Activated CD4-positive, alpha-beta T cell treated with anti-CD3 and anti-CD28 coated beads, Interleukin-2, amount 10 ng/mL, durations not matched to agents 7 days and 5 days (primary cell): Measurements from ENCODE around the gene CES2. TPM values are rescaled to one million over a fixed set of nuclear protein-coding genes. Genes with fewer than 3 reads are reported as not detected.
A peak's percentile ranks its signal among the peaks of the same experiment; 100 is the strongest.

ENCODE experiments used
- CTCF ChIA-PET: fragments of 350-600 bp; sonication (Branson Sonifier 250); formaldehyde crosslinking; loops from one replicate; lab custom pipeline; 2021; ENCODE audit warnings: antibody characterized with exemption; lab: Charles Lee
- POLR2A ChIA-PET: fragments of 350-600 bp; sonication (Branson Sonifier 250); formaldehyde crosslinking; loops from one replicate; lab custom pipeline; 2021; ENCODE audit warnings: antibody characterized with exemption; lab: Charles Lee
- DNase-seq: peaks from one replicate; pipeline ENCODE4 v3.0.0-alpha.2; 2020
- H3K27ac Mint-ChIP-seq: one replicate; pipeline ENCODE4 v1.8.0; 2021; ENCODE audit warnings: mild to moderate bottlenecking, moderate library complexity, mixed read lengths
- H3K27me3 Mint-ChIP-seq: one replicate; pipeline ENCODE4 v1.8.0; 2021; ENCODE audit warnings: mixed read lengths
- H3K36me3 Mint-ChIP-seq: one replicate; pipeline ENCODE4 v1.8.0; 2021; ENCODE audit warnings: low read depth, mixed read lengths
- H3K4me1 Mint-ChIP-seq: one replicate; pipeline ENCODE4 v1.8.0; 2021; ENCODE audit warnings: mixed read lengths
- H3K4me3 Mint-ChIP-seq: one replicate; pipeline ENCODE4 v1.8.0; 2021; ENCODE audit warnings: mild to moderate bottlenecking, moderate library complexity, mixed read lengths
- H3K9me3 Mint-ChIP-seq: one replicate; pipeline ENCODE4 v1.8.0; 2021; ENCODE audit warnings: mixed read lengths
- total RNA-seq, 2 experiments: library from RNA; stranded (reverse); gene quantifications; one replicate each; pipeline ENCODE4 v1.2.3, GENCODE V29; 2021

The CES2 gene
- total RNA-seq, 2 experiments from 2014 or later, result 31.5 to 34.9 TPM

- POLR2A ChIA-PET, result no interaction called here
- Mint-ChIP-seq H3K27ac (no peak overlapping the region), H3K4me1 (peaks cover 23% of the 10 kb centered on the region), H3K4me3 (no peak overlapping the region), H3K36me3 (no peaks in the 10 kb centered on the region), H3K27me3 (peaks cover 39% of the 10 kb centered on the region), H3K9me3 (no peaks in the 10 kb centered on the region)
- CTCF ChIA-PET, result interaction anchor here (0.6 to 2.6 kb wide), 4 partner anchors 18 to 261 kb away, joined by 3 to 7 read pairs (median 4); partner anchors contain the start of gene NAE1
- no peak for DNase-seq
Measured at GRCh38 chr16:66923866-66924265, 11.4 kb upstream of the CES2 start.

DNA sequence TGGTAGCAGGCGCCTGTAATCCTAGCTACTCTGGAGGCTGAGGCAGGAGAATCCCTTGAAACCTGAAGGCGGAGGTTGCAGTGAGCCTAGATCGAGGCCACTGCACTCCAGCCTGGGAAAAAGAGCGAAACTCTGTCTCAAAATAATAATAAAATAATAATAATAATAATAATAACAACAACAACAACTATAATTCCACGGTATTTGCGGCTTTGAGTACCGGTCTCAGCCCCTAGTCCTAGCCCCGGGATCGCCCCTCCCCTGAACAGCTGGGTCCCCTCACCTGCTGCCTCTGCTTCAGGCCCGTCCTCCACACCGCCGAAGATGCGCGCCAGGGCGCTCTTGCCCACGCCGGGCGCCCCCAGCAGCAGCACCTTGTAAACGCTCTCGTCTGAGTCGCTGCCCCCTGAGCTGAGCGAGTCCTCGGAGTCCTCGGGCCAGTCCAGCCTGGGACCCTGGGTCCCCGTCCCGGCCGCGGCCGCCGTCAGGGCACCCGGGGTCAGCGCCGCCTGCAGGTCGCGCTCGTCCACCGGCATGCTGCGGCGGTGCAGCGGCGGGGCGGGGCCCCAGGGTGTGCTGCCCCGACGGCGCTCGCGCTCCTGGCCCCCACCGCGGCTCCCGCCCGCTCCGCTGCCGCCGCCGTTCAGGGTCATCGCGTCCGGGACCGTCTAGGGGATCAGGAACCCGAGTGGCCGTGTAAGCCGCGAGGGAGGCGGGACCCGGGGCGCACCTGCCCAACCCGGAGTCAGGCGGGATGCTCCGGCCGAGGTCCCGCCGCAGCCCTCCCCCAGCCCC is 10.6 kb upstream of the CES2 start:
- POLR2A ChIA-PET, result no interaction called here
- Mint-ChIP-seq H3K4me1 (peaks cover 23% of the 10 kb centered on the region), H3K27ac (no peak overlapping the region), H3K27me3 (peaks cover 36% of the 10 kb centered on the region), H3K36me3 (no peaks in the 10 kb centered on the region), H3K9me3 (no peaks in the 10 kb centered on the region), H3K4me3 (no peak overlapping the region)
- CTCF ChIA-PET, result interaction anchor here (0.6 to 2.6 kb wide), 6 partner anchors 14 to 94 kb away, joined by 3 to 7 read pairs (median 4); partner anchors contain the start of gene NAE1
- DNase-seq, result peak; percentile 35

DNA sequence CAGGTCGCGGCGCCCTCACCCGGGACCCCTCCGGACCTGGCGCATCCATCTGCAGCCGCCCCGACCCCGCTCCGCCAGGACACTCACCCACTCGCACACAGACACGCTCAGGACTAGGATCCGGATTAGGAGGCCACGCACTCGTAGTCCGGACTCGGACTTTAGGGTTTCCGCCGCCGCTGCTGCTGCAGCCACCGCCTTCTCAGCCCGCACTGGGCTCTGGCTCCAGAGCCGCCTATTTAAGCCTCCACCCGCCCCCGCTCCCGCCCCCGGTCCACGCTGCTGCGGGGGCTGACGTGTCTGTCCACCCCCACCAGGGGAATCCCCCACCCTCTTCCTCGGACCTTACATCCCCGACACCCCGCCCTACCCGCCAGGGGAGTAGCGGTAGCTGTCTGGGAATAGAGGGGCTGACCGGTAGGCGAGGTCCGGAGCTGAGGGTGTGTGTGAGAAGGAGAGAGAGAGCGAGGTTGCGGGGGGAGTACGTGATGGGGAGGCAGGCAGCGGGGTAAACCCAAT is 9.9 kb upstream of the CES2 start, which contains the start of gene RRAD:
TSS of gene RRAD (minus strand) at position 214 of the 519 bp plus-strand sequence. CDS start 356 bp downstream, outside the sequence.
- Mint-ChIP-seq H3K4me1 (peaks cover 23% of the 10 kb centered on the region), H3K4me3 (peak within 1 kb of the TSS; percentile 43), H3K9me3 (no peaks in the 10 kb centered on the region), H3K27me3 (peaks cover 36% of the 10 kb centered on the region), H3K36me3 (no peaks in the 10 kb centered on the region), H3K27ac (no peak within 1 kb of the TSS)
- DNase-seq, result no peak
- POLR2A ChIA-PET, result no interaction called here
- CTCF ChIA-PET, result interaction anchor here (0.7 to 2.6 kb wide), 12 partner anchors 8 to 355 kb away, joined by 3 to 8 read pairs (median 3); partner anchors contain the start of genes CIAO2B and NAE1

DNA sequence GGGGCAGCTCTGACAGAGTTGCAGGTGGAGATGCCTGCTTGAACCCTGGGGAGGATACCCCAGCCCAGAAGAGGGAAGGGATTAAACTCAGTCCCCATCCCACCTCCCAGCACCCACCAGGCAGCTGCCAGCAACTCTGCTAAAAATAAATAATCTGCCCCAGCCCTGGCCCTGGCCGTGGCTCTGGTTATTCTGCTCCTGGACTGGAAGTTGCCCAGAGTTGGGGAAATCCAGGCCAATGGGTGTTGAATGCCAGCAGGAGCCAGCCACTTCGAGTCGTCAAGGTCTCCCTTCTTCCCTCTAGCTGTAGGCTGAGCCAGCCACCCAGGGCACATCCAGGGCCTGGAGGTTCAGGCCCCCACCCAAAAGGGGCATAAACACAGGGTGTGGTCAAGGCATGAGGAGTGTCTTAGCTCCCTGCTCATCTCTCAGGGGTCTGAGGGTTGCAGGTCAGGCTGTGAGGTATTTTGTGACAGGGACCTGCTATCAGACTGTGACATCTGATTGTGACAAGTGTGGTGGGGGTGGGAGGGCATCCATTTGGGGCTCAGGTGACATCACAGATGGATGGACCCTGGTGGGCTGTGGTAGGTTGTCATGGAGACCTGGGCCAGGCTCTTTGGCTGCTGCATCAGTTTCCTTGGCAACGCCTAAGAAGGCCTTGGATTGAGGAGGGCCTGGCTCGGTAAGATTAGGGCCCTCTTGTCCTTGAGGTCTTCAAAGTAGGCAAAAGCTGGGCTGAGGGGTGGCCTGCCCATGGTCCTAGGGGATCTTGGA is 9.0 kb upstream of the CES2 start:
- peaks cover 23% of the 10 kb centered on the region for H3K4me1 Mint-ChIP-seq
- no peak for DNase-seq
- no peak overlapping the region for H3K27ac Mint-ChIP-seq
- H3K4me3 Mint-ChIP-seq, result no peak overlapping the region
- H3K27me3 Mint-ChIP-seq, result peaks cover 31% of the 10 kb centered on the region
- CTCF ChIA-PET, result interaction anchor here (0.7 to 2.6 kb wide), 15 partner anchors 7 to 354 kb away, joined by 3 to 9 read pairs (median 3); partner anchors contain the start of genes CIAO2B and NAE1
- POLR2A ChIA-PET, result no interaction called here
- peaks cover under 1% of the 10 kb centered on the region for H3K36me3 Mint-ChIP-seq
- H3K9me3 Mint-ChIP-seq, result no peaks in the 10 kb centered on the region

GRCh38 chr16:66926961-66927436 is 8.3 kb upstream of the CES2 start:
- no peak overlapping the region for H3K27ac Mint-ChIP-seq
- CTCF ChIA-PET, result interaction anchor here (0.7 to 2.5 kb wide), 7 partner anchors 19 to 96 kb away, joined by 3 to 9 read pairs (median 3); partner anchors contain the start of gene NAE1
- H3K27me3 Mint-ChIP-seq, result peaks cover 30% of the 10 kb centered on the region
- no peak overlapping the region for H3K4me3 Mint-ChIP-seq
- H3K4me1 Mint-ChIP-seq, result peaks cover 27% of the 10 kb centered on the region
- POLR2A ChIA-PET, result no interaction called here
- no peak for DNase-seq
- H3K9me3 Mint-ChIP-seq, result no peaks in the 10 kb centered on the region
- peaks cover 6% of the 10 kb centered on the region for H3K36me3 Mint-ChIP-seq

DNA sequence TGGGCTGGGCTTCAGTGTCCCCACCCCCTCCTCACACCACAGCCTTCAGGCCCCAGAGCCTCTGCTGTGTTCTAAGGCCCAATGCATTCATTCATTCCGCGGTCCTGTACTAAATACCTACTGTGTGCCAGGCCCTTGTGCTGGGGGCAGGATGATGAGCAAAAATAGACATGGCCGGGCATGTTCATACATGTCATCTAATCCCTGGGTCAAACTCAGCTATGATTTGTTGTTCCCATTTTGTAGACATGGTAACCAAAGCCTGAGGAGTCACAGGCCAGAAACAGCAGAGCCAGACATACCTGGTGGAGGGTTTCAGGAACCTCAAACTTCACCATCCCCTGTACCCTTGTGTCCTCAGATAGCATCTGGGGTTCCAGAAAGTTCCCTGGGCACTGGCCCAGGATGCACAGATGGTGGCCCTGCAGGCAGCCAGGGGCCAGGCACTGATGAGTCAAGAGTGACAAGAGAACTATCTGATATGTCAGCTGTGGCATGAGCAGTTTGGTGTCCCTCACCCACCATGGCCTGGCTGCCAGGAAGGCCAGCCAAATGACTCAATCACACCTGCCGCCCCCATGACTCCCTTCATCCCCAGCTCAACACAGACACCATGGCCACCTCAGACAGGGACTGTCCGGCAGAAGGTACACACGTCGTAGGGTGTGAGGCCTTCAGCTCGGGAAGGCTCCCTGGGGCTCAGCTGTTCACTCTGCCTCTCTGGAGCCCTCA is 7.2 kb upstream of the CES2 start:
- Mint-ChIP-seq H3K4me3 (no peak overlapping the region), H3K4me1 (peaks cover 38% of the 10 kb centered on the region), H3K36me3 (peaks cover 13% of the 10 kb centered on the region), H3K27me3 (peaks cover 28% of the 10 kb centered on the region), H3K27ac (peak overlapping the region; percentile 34), H3K9me3 (no peaks in the 10 kb centered on the region)
- ChIA-PET CTCF (interaction anchor here (0.5 to 2.5 kb wide), 19 partner anchors 9 to 333 kb away, joined by 3 to 12 read pairs (median 4); partner anchors contain the start of genes CDH16, NAE1 and PDP2), POLR2A (no interaction called here)
- no peak for DNase-seq

GRCh38 chr16:66928702-66929388 is 6.5 kb upstream of the CES2 start:
- H3K4me3 Mint-ChIP-seq, result no peak overlapping the region
- H3K27me3 Mint-ChIP-seq, result peaks cover 20% of the 10 kb centered on the region
- H3K27ac Mint-ChIP-seq, result no peak overlapping the region
- peak; percentile 45 for DNase-seq
- ChIA-PET CTCF (interaction anchor here (0.5 to 2.5 kb wide), 19 partner anchors 10 to 332 kb away, joined by 3 to 12 read pairs (median 4); partner anchors contain the start of genes CDH16, NAE1 and PDP2), POLR2A (no interaction called here)
- peaks cover 43% of the 10 kb centered on the region for H3K4me1 Mint-ChIP-seq
- H3K9me3 Mint-ChIP-seq, result no peaks in the 10 kb centered on the region
- peaks cover 20% of the 10 kb centered on the region for H3K36me3 Mint-ChIP-seq

DNA sequence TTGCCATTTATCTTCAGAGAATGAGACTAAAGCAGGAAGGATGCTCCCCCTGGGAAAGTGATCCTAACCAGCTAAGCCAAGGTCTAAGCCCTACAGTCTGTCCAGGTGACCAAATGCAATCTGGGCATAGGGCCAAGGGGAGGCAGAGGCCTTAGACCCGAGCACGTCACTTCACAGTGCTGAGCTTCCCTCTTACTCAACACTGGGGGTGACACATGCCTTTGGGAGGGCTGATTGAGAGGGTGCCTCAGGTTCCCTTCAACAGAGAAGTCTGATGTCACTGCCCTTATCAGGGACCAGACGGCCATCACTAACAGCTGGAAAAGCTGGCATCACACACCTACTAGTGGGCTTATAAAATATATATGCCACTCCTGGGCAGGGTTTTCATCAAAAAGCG is 5.1 kb upstream of the CES2 start:
- Mint-ChIP-seq H3K36me3 (peaks cover 23% of the 10 kb centered on the region), H3K9me3 (no peaks in the 10 kb centered on the region), H3K4me3 (no peak overlapping the region), H3K27me3 (peaks cover 11% of the 10 kb centered on the region), H3K27ac (no peak overlapping the region), H3K4me1 (peaks cover 48% of the 10 kb centered on the region)
- no peak for DNase-seq
- POLR2A ChIA-PET, result no interaction called here
- CTCF ChIA-PET, result interaction anchor here (2.4 to 2.8 kb wide), 2 partner anchors 35 to 38 kb away, joined by 7 to 9 read pairs; no protein-coding TSS in a partner anchor

DNA sequence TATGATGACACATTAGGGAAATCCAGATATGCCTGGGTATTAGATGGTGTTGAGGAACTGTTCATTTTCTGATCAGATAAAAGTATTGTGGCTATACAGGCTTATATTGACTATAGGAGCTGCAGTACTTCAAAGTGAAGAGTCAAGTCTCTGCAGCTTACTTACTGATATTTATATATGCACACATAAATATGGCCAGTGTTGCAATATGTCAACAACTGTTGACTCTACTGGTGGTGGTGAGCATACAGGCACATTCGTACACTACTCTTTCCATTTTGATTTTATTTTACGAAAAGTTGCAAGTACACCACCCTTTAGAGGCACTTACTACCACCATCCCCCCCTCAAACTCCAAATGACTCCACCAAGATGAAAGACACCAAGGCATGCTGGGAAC is 3.7 kb upstream of the CES2 start:
- Mint-ChIP-seq H3K27me3 (no peaks in the 10 kb centered on the region), H3K4me1 (peaks cover 54% of the 10 kb centered on the region), H3K36me3 (peaks cover 23% of the 10 kb centered on the region)

DNA sequence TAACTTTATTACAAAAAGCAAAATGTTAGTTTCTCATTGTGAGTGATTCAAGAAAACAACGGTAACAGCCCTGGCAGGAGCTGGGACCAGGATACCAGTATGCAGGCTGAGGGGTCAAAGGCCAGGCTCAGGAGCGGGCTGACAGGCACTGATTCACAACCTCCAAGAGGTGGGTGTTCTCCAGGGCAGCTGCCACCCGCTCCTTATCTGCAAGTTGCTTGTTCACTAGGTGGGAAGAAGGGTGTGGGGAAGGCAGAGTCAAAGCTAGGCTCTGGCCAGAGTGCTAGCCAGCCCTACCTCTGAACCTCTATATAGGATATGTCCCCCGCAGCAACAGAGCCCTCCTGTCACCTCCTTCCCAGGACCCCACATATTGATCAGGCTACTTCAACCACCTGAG is 3.2 kb upstream of the CES2 start:
- no peaks in the 10 kb centered on the region for H3K9me3 Mint-ChIP-seq
- no peak for DNase-seq
- ChIA-PET POLR2A (no interaction called here), CTCF (interaction anchor here (1.4 to 2.8 kb wide), 3 partner anchors 21 to 40 kb away, joined by 3 to 9 read pairs (median 7); no protein-coding TSS in a partner anchor)
- H3K4me3 Mint-ChIP-seq, result peak overlapping the region; percentile 99
- H3K27ac Mint-ChIP-seq, result no peak overlapping the region
- peaks cover 58% of the 10 kb centered on the region for H3K4me1 Mint-ChIP-seq
- H3K27me3 Mint-ChIP-seq, result no peaks in the 10 kb centered on the region
- H3K36me3 Mint-ChIP-seq, result peaks cover 23% of the 10 kb centered on the region

More for the DNA sequence above, 3.7 kb upstream of the CES2 start:
- ChIA-PET CTCF (interaction anchor here (1.4 to 2.8 kb wide), 3 partner anchors 20 to 39 kb away, joined by 3 to 9 read pairs (median 7); no protein-coding TSS in a partner anchor), POLR2A (no interaction called here)
- H3K9me3 Mint-ChIP-seq, result no peaks in the 10 kb centered on the region
- no peak for DNase-seq
- H3K27ac Mint-ChIP-seq, result peak overlapping the region; percentile 54
- no peak overlapping the region for H3K4me3 Mint-ChIP-seq

DNA sequence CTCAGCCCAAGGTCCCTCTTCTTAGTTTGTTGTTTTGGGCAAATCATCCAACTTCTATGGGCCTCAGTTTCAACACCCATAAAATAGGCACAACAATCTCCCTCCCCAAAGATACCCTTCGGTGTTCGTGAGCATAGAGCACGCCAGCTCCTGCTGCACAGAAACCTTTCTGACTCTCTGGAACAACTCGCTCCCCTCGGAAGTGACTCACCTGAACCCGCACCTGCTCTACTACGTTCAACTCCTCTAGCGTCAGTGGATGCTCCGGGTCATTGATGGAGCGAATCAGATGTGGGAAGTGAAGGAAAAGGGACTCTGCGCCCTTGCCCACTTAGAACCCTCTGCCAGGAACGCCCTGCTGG is 1.6 kb upstream of the CES2 start:
- H3K27me3 Mint-ChIP-seq, result no peaks in the 10 kb centered on the region
- ChIA-PET CTCF (interaction anchor here (1.0 to 1.2 kb wide), 3 partner anchors 8 to 84 kb away, joined by 3 to 5 read pairs (median 3); partner anchors contain the start of gene RRAD), POLR2A (interaction anchor here (1.2 kb wide), 1 partner anchor 53 kb away, joined by 3 read pairs; the partner anchor contains the start of gene PDP2)
- H3K4me3 Mint-ChIP-seq, result peak overlapping the region; percentile 99
- H3K36me3 Mint-ChIP-seq, result peaks cover 23% of the 10 kb centered on the region
- peaks cover 54% of the 10 kb centered on the region for H3K4me1 Mint-ChIP-seq
- peak; percentile 50 for DNase-seq
- H3K27ac Mint-ChIP-seq, result peak overlapping the region; percentile 97
- H3K9me3 Mint-ChIP-seq, result no peaks in the 10 kb centered on the region
